ENCODE data around the gene RAVER1. TPM values are rescaled to one million over a fixed set of nuclear protein-coding genes. Genes with fewer than 3 reads are reported as not detected.

Gene RAVER1, protein sequence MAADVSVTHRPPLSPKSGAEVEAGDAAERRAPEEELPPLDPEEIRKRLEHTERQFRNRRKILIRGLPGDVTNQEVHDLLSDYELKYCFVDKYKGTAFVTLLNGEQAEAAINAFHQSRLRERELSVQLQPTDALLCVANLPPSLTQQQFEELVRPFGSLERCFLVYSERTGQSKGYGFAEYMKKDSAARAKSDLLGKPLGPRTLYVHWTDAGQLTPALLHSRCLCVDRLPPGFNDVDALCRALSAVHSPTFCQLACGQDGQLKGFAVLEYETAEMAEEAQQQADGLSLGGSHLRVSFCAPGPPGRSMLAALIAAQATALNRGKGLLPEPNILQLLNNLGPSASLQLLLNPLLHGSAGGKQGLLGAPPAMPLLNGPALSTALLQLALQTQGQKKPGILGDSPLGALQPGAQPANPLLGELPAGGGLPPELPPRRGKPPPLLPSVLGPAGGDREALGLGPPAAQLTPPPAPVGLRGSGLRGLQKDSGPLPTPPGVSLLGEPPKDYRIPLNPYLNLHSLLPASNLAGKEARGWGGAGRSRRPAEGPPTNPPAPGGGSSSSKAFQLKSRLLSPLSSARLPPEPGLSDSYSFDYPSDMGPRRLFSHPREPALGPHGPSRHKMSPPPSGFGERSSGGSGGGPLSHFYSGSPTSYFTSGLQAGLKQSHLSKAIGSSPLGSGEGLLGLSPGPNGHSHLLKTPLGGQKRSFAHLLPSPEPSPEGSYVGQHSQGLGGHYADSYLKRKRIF
- total RNA-seq: 5.8 and 17.7 TPM in 2 replicates

DNA sequence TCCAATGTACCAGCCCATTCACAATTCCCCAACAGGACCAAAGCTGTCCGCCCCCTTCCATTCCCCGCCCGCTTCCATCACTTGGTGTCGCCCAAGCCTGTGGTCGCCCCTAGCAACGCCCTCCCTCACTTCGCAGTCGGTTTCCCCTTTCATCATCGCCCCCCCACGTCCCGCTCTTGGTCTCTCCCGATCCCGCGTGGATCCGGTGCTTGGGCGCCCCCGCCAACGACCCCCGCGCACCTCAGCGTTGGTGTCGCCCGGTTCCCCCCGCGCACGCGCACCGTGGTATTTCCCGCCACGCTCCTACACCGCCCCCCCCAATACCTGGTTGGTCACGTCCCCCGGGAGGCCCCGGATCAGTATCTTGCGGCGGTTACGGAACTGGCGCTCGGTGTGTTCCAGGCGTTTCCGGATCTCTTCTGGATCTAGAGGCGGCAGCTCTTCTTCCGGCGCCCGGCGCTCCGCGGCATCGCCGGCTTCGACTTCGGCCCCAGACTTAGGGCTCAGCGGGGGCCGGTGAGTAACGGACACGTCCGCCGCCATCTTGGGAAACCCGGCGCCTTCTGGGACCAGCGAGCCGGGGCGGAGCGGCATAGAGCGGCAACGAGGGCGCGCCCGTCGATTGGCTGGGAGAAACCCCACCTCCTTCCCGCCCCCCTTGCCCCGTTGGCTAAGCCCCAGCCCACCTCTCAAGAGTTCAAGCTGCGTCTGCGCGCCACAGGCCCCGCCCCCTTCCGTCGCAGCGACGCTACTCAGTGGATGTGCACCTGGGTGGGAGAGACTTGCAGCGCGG is at the start of gene RAVER1:
TSS of gene RAVER1 (minus strand) at position 565 of the 793 bp plus-strand sequence. CDS start at position 543, 22 bp downstream.

DNA sequence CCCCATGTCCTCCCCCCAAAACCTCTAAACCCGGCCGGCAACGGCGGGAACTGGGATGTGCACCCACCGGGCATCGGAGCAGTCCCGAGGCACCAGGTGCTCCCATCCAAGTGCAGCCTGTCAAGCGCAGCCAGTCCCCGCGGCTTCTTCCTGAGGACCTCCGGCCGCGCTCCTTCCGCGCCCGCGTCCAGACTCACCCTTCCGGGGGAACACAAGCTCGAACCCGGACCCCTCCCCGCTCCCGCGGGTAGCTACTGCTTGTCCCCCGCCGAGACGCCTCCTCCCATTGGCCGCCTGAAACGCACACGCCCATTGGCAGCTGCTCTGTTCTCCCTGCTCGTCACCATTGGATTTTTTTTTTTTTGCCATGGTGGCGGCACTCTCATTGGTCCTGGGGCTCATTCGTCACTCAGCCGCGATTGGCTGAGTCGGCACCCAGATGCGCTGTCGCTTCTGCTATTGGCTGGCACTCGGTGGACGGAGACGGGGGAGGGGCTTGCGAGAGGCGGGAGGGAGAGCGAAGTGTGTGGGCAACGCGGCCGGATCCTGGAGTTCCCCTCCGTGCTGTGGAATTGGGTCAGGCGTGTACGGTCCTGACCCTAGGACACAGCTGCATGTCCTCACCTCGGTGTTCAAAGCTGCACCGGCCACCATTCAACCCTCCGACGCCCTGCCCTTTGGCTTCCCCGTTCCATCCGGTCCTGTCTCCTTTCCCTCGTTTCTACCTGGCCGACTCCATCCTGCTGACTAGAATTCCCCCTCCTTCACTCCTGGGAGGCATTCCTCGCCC is 47.2 kb upstream of the RAVER1 start, which contains the start of gene TYK2:
TSS of gene TYK2 (minus strand) at position 260 of the 790 bp plus-strand sequence. CDS start 2,166 bp downstream, outside the sequence.

GRCh38 chr19:10339380-10339960 is 6.1 kb upstream of the RAVER1 start, which contains the start of gene ICAM3:
TSS of gene ICAM3 (minus strand) at chr19:10339624. CDS start at chr19:10339614, 10 bp downstream.

GRCh38 chr19:10315335-10316214 is 17.8 kb downstream of the RAVER1 start, which contains the start of gene FDX2:
TSS of gene FDX2 (minus strand) at chr19:10316015. CDS start at chr19:10315996, 19 bp downstream.

GRCh38 chr19:10309423-10309822 is 23.9 kb downstream of the RAVER1 start, which contains the start of gene ZGLP1:
TSS of gene ZGLP1 (minus strand) at chr19:10309815.

DNA sequence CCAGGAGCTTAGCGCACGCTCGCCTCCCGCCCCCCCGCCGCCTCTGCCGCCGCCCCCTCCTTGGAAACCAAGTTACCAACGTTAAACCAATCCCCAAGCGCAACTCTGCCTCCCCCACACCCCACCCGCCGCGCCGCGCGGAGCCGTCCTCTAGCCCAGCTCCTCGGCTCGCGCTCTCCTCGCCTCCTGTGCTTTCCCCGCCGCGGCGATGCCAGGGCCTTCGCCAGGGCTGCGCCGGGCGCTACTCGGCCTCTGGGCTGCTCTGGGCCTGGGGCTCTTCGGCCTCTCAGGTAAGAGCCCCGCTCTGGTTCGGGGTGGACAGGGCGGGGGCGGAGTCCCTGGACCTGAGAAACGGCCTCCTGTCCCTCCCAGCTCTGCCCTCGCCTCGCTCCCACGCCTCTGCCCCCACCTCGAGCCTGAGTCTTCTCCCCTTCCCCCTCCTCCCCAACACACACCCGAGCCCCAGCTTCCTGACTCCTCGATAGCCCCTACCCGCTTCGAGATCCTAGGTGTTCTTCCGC is 43.4 kb downstream of the RAVER1 start, which contains the start of gene ICAM5:
TSS of gene ICAM5 (plus strand) at position 117 of the 521 bp plus-strand sequence. CDS start at position 209, 92 bp downstream.

DNA sequence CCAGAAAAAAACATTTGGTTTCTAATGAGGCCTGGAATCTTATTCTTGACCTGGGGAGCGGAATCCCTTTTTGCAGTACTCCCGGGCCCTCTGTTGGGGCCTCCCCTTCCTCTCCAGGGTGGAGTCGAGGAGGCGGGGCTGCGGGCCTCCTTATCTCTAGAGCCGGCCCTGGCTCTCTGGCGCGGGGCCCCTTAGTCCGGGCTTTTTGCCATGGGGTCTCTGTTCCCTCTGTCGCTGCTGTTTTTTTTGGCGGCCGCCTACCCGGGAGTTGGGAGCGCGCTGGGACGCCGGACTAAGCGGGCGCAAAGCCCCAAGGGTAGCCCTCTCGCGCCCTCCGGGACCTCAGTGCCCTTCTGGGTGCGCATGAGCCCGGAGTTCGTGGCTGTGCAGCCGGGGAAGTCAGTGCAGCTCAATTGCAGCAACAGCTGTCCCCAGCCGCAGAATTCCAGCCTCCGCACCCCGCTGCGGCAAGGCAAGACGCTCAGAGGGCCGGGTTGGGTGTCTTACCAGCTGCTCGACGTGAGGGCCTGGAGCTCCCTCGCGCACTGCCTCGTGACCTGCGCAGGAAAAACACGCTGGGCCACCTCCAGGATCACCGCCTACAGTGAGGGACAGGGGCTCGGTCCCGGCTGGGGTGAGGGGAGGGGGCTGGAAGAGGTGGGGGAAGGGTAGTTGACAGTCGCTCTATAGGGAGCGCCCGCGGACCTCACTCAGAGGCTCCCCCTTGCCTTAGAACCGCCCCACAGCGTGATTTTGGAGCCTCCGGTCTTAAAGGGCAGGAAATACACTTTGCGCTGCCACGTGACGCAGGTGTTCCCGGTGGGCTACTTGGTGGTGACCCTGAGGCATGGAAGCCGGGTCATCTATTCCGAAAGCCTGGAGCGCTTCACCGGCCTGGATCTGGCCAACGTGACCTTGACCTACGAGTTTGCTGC is 46.3 kb downstream of the RAVER1 start, which contains the start of gene ICAM4:
TSS of gene ICAM4 (plus strand) at position 153 of the 935 bp plus-strand sequence. CDS start at position 211, 58 bp downstream.

DNA sequence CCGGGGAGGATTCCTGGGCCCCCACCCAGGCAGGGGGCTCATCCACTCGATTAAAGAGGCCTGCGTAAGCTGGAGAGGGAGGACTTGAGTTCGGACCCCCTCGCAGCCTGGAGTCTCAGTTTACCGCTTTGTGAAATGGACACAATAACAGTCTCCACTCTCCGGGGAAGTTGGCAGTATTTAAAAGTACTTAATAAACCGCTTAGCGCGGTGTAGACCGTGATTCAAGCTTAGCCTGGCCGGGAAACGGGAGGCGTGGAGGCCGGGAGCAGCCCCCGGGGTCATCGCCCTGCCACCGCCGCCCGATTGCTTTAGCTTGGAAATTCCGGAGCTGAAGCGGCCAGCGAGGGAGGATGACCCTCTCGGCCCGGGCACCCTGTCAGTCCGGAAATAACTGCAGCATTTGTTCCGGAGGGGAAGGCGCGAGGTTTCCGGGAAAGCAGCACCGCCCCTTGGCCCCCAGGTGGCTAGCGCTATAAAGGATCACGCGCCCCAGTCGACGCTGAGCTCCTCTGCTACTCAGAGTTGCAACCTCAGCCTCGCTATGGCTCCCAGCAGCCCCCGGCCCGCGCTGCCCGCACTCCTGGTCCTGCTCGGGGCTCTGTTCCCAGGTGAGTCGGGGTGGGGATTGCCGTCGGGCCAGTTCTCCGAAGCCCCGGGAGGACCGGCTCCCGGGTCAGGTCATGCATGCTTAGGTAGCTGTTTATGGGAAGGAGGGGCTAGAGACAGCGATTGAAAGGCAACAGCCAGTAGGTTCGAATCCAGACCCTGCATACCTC is 62.5 kb downstream of the RAVER1 start, which contains the start of gene ICAM1:
TSS of gene ICAM1 (plus strand) at position 505 of the 779 bp plus-strand sequence. CDS start at position 545, 40 bp downstream.

Other genes with a start within 250 kb of the RAVER1 start
- 24.3 and 29.4 TPM in 2 replicates for gene SHFL, start 247.2 kb downstream of the RAVER1 start, total RNA-seq
- 0.25 TPM in 1 of 2 replicates, not detected in the other for gene ANGPTL6, start 230.9 kb downstream of the RAVER1 start, total RNA-seq
- 21.0 and 28.9 TPM in 2 replicates for gene PPAN, start 227.2 kb downstream of the RAVER1 start, total RNA-seq
- 1.1 and 4.3 TPM in 2 replicates for gene P2RY11, start 221.8 kb downstream of the RAVER1 start, total RNA-seq
- 261 and 308 TPM in 2 replicates for gene EIF3G, start 213.6 kb downstream of the RAVER1 start, total RNA-seq
- 36.4 and 63.2 TPM in 2 replicates for gene DNMT1, start 138.6 kb downstream of the RAVER1 start, total RNA-seq
- gene S1PR2, start 102.2 kb downstream of the RAVER1 start, total RNA-seq: 0.65 and 0.69 TPM in 2 replicates
- 20.1 TPM in 2 replicates for gene MRPL4, start 81.3 kb downstream of the RAVER1 start, total RNA-seq
- gene ICAM1, start 62.4 kb downstream of the RAVER1 start, total RNA-seq: 28.0 and 138 TPM in 2 replicates
- 1.1 and 1.3 TPM in 2 replicates for gene ICAM4, start 46.6 kb downstream of the RAVER1 start, total RNA-seq
- gene ICAM5, start 43.6 kb downstream of the RAVER1 start, total RNA-seq: 0.16 and 0.25 TPM in 2 replicates
- 0.32 and 0.44 TPM in 2 replicates for gene ZGLP1, start 23.7 kb downstream of the RAVER1 start, total RNA-seq
- gene FDX2, start 17.5 kb downstream of the RAVER1 start, total RNA-seq: 13.6 and 21.1 TPM in 2 replicates
- gene ICAM3, start 6.1 kb upstream of the RAVER1 start, total RNA-seq: 10.5 and 20.9 TPM in 2 replicates
- 84.3 and 118 TPM in 2 replicates for gene TYK2, start 47.0 kb upstream of the RAVER1 start, total RNA-seq
- 313 and 340 TPM in 2 replicates for gene CDC37, start 70.0 kb upstream of the RAVER1 start, total RNA-seq
- gene PDE4A, start 87.0 kb upstream of the RAVER1 start, total RNA-seq: 1.1 and 4.2 TPM in 2 replicates
- gene KEAP1, start 169.8 kb upstream of the RAVER1 start, total RNA-seq: 78.8 and 118 TPM in 2 replicates
- 0.13 and 0.16 TPM in 2 replicates for gene S1PR5, start 183.9 kb upstream of the RAVER1 start, total RNA-seq
- gene ATG4D, start 210.4 kb upstream of the RAVER1 start, total RNA-seq: 6.5 and 8.2 TPM in 2 replicates
- 6.2 and 7.4 TPM in 2 replicates for gene KRI1, start 232.5 kb upstream of the RAVER1 start, total RNA-seq
- gene CDKN2D, start 235.4 kb upstream of the RAVER1 start, total RNA-seq: 6.2 and 7.1 TPM in 2 replicates